Measurements from ENCODE around the gene TAB2.

The TAB2 gene, protein sequence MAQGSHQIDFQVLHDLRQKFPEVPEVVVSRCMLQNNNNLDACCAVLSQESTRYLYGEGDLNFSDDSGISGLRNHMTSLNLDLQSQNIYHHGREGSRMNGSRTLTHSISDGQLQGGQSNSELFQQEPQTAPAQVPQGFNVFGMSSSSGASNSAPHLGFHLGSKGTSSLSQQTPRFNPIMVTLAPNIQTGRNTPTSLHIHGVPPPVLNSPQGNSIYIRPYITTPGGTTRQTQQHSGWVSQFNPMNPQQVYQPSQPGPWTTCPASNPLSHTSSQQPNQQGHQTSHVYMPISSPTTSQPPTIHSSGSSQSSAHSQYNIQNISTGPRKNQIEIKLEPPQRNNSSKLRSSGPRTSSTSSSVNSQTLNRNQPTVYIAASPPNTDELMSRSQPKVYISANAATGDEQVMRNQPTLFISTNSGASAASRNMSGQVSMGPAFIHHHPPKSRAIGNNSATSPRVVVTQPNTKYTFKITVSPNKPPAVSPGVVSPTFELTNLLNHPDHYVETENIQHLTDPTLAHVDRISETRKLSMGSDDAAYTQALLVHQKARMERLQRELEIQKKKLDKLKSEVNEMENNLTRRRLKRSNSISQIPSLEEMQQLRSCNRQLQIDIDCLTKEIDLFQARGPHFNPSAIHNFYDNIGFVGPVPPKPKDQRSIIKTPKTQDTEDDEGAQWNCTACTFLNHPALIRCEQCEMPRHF

DNA sequence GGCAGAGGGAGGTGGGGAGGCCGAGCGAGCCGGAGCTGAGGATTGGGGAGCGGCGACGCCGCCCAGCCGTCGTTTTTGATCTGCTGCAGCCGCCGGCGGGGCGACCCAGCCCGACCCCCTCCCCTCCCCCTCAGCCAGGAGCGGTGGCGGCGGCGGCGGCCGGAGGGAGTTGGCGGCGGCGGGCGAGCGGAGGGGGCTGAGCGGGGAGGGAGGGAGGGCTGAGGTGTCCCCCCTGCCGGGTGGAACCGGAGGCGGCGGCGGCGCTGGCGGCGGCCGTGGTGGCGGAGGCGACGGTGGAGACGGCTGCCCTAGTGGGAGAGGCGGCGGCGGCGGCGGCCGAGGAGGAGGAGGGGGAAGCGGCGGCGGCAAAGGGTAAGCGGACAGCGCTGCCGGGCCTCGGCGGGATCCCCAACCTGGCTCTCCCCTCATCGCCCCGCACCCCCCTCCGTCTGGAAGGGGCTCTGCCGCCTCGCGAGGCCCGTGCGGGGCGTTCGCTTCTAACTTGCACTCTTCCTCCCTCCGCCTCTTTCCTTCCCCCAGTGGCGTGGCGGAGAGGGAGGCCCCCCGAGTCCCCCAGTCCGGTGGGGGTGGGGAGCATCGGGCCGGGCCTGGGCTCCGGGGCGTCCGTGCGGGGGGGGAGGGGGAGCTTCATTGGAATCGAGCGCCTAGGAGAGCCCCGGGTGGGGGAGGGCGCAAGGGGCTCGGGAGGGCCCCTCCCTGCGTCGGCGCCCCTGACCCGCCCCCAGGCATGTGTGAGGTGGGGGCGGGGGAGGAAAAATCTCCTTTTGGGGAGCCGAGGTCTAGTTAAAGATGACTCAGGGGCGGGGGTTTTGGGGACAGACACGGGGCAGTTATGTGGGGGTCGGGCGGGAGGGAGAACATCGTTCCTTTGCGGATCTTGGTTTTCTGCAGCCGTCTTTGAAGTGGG is at the start of gene TAB2:
Gene TAB2, plus strand, starts transcription at position 69 of the 928 bp plus-strand sequence. CDS start 52,286 bp downstream, outside the sequence.
- TF ChIP-seq, protein P1, sequence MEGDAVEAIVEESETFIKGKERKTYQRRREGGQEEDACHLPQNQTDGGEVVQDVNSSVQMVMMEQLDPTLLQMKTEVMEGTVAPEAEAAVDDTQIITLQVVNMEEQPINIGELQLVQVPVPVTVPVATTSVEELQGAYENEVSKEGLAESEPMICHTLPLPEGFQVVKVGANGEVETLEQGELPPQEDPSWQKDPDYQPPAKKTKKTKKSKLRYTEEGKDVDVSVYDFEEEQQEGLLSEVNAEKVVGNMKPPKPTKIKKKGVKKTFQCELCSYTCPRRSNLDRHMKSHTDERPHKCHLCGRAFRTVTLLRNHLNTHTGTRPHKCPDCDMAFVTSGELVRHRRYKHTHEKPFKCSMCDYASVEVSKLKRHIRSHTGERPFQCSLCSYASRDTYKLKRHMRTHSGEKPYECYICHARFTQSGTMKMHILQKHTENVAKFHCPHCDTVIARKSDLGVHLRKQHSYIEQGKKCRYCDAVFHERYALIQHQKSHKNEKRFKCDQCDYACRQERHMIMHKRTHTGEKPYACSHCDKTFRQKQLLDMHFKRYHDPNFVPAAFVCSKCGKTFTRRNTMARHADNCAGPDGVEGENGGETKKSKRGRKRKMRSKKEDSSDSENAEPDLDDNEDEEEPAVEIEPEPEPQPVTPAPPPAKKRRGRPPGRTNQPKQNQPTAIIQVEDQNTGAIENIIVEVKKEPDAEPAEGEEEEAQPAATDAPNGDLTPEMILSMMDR (IDR thresholded peaks at IDR 0.05; ENCODE audit: insufficient read depth, missing control alignments): no peak
- DNase-seq (ENCODE audit: insufficient read length, low spot score) (no peak), FAIRE-seq (no peak)

DNA sequence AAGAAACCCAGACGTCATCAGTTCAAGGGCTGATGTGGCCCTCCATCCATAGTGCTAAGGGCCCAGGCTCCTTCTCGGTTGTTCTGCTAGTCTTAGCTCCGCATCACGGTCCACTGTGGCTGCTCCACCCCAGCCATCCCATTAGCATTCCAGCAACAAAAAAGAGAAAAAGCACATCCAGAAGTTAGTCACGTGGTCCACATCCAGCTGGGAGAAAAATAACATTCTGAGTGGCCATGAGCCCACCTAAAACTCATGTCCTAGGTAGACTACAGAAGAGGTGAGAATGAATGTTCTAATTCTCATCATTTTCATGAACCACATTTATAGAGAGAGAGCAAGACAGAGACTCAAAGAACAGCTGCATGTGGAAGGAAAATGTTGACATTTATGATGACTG is 49.4 kb upstream of the TAB2 start:
- TF ChIP-seq, protein P1 (IDR thresholded peaks at IDR 0.05; ENCODE audit: insufficient read depth, missing control alignments): no peak
- FAIRE-seq: no peak
- DNase-seq (ENCODE audit: insufficient read length, low spot score): no peak

DNA sequence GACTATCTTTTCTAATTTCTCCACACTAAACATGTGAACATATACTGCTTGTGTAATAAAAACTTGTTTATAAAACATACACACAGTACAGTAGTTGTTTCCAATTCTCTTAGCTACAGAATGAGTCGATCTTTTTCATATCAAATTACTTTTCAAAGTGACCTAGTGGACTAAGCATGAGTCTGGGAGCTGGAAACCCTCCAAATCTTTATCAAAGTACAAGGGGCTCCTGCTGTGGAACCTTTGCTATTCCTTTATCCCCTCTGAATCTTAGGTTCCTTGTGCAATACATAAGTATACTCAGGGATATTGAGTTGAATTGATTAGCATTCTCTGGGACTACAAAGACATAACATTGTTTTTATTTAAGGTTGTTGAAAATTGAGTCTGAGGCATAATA is 48.7 kb upstream of the TAB2 start:
- no peak for FAIRE-seq
- TF ChIP-seq, protein P1 (IDR thresholded peaks at IDR 0.05; ENCODE audit: insufficient read depth, missing control alignments): no peak
- no peak for DNase-seq (ENCODE audit: insufficient read length, low spot score)

DNA sequence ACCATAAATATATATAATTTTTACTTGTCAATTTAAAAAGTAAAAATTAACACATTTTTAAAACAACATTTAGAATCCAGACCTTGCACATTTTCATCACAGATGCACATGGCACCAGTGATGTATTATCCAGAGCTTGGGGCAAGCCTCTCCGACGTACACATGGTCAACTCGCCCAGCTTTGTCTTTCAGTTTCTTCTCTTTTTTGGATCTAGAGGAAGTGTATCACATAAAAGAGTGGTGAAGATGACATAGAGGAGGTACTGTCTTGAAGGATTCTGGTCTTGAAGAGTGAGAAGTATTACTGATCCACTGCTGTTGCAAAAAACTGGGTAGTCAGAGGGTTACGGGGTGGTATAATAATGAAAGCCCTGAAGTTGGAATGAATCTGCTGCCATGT is 46.9 kb upstream of the TAB2 start:
- TF ChIP-seq, protein P1 (IDR thresholded peaks at IDR 0.05; ENCODE audit: insufficient read depth, missing control alignments): no peak
- FAIRE-seq (no peak), DNase-seq (ENCODE audit: insufficient read length, low spot score) (no peak)

DNA sequence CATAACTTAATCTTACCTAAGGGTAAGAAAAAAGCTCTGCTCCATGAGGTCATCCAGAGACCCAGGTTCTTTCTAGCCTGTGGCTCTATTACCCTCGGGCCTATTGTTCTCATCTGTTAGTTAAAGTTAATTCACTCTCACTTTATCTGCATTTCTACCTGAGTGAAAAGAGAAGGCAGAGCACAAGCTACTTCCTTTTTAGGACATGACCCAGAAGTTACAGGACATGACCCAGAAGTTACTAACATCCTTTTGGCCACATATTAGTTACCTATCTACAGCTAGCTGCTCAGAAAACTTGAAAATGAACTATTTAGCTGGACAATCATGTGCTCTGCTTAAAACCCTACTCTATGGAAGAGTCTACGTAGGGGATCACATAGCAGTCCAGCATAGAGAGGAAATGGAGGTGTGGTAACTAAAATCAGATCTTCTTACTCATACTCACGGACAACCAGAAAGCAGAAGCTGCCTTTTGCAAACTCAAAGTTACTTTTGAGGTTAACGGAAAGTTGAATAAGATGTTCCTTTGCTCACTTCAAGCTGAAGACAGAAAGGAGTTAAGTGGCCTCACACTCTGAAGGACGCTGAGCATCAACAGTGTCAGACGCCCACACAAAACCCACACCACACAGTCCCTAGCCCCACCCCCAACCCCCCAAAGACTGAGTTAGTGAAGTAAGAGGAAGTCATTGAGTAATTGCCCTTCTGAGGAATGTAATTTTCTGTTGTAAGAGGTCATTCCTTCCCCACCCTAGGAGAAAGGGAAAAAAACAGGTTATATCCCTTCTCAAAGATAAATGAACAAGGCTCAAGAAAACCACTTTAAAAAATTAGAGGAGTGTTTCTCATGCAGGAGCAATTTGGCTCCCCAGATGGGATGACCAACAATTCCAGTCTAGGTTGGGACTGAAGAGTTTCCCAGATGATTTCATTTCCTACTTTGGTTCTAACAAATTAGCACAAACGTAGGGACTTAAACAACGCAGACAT is 45.9 kb upstream of the TAB2 start:
- TF ChIP-seq, protein P1 (IDR thresholded peaks at IDR 0.05; ENCODE audit: insufficient read depth, missing control alignments): no peak
- FAIRE-seq (no peak), DNase-seq (ENCODE audit: insufficient read length, low spot score) (no peak)

DNA sequence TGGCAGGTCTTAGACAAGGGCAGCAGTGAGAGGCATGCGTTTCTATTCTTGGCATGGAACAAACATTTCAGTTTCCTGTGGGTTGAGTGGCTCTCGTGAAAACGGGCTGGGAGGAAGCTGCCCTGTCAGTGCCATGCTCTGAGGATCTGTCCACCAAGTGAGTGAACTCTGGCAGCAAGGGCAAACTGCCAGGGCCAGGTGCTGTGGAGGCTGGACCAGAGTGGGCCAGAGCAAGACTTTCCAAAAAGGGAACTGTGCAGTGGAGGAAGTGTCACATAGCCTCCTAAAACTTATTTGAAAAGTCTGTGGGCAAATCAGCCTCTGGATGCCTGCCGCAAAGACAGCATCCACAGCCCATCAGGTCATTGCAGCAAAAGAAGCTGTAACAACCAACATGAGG is 44.2 kb upstream of the TAB2 start:
- no peak for DNase-seq (ENCODE audit: insufficient read length, low spot score)
- no peak for FAIRE-seq
- TF ChIP-seq, protein P1 (IDR thresholded peaks at IDR 0.05; ENCODE audit: insufficient read depth, missing control alignments): no peak

Measured in D721Med (cell line).